OCI-LY3 (cell line): Measurements from ENCODE around the gene ZNF688.

Source experiments
- H2AFZ ChIP-seq: fragments of 200-600, 300-600 bp; shearing (Covaris generic); 2 replicates; pipeline ENCODE4 v1.6.0; 2014; ENCODE audit warnings: antibody characterized with exemption, low read depth, low read length
- H3K27ac ChIP-seq: fragments of 200-600, 300-600 bp; sonication (generic); 2 replicates; pipeline ENCODE4 v1.5.1; 2014; ENCODE audit warnings: mild to moderate bottlenecking, low read length, moderate library complexity, mixed read lengths
- H3K27me3 ChIP-seq: fragments of 200-600, 300-600 bp; sonication (generic); 2 replicates; pipeline ENCODE4 v1.6.1; 2014; ENCODE audit warnings: low read depth, low read length, mixed read lengths
- H3K36me3 ChIP-seq: fragments of 200-600, 300-600 bp; sonication (generic); replicated peaks from 2 replicates; pipeline ENCODE3; 2014; ENCODE audit warnings: low read depth, low read length, mixed read lengths
- H3K4me1 ChIP-seq: fragments of 300-600, 200-600 bp; sonication (generic); 2 replicates; pipeline ENCODE4 v1.6.1; 2014; ENCODE audit warnings: low read length, mixed read lengths
- H3K4me2 ChIP-seq: fragments of 200-600, 300-600 bp; sonication (generic); 2 replicates; pipeline ENCODE4 v1.6.1; 2014; ENCODE audit warnings: low read length, mixed read lengths
- H3K4me3 ChIP-seq: fragments of 300-600, 200-600 bp; sonication (generic); 2 replicates; pipeline ENCODE4 v1.5.1; 2014; ENCODE audit warnings: antibody characterized with exemption, mild to moderate bottlenecking, low read length, moderate library complexity
- H3K79me2 ChIP-seq: fragments of 300-600, 200-600 bp; shearing (Covaris generic); 2 replicates; pipeline ENCODE4 v1.6.1; 2014; ENCODE audit warnings: mild to moderate bottlenecking, low read length, mixed read lengths
- H3K9ac ChIP-seq: fragments of 300-600, 200-600 bp; shearing (Covaris generic); 2 replicates; pipeline ENCODE4 v1.6.0; 2014; ENCODE audit warnings: mild to moderate bottlenecking, low read length, moderate library complexity
- H3K9me3 ChIP-seq: fragments of 200-600, 300-600 bp; shearing (Covaris generic); 2 replicates; pipeline ENCODE4 v1.6.1; 2014; ENCODE audit warnings: low read length, mixed read lengths; ENCODE audit not compliant: insufficient read depth
- H4K20me1 ChIP-seq: fragments of 200-600, 300-600 bp; sonication (generic); 2 replicates; pipeline ENCODE4 v1.6.1; 2016; ENCODE audit warnings: low read length, mixed read lengths; ENCODE audit not compliant: insufficient read depth
- EZH2phosphoT487 ChIP-seq: fragments of 200-600 bp; shearing (Covaris generic); IDR thresholded peaks from 2 replicates; pipeline ENCODE4 v1.6.1; 2018; ENCODE audit warnings: antibody characterized with exemption, mixed run types, low read depth
- TF ChIP-seq, protein P1 (sequence below): fragments of 200-600, 300-600 bp; sonication (generic); IDR thresholded peaks from 2 replicates; pipeline ENCODE4 v1.5.1; 2014; ENCODE audit warnings: antibody characterized with exemption, low read length, low read depth

ZNF688 gene

DNA sequence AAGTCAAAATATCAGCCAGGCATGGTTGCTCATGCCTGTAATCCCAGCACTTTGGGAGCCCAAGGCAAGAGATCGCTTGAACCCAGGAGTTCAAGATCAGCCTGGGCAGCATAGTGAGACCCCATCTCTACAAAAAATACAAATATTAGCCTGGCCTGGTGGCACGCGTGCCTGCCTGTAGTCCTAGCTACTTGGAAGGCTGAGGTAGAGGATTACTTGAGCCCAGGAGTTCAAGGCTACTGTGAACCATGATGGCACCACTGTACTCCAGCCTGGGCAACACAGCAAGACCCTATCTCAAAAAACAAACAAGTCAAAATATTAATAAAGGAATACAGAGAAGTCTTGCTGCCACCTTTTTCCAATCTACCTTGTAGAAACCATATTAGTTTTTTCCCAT, 34.5 kb upstream of the ZNF688 start:
- Histone ChIP-seq H3K27me3 (no peaks in the 10 kb centered on the region), H3K79me2 (peaks cover 13% of the 10 kb centered on the region), H3K36me3 (peaks cover 33% of the 10 kb centered on the region), H3K4me3 (no peak overlapping the region), H4K20me1 (no peaks in the 10 kb centered on the region), H3K4me2 (no peak overlapping the region), H3K27ac (no peak overlapping the region), H3K4me1 (peaks cover 6% of the 10 kb centered on the region), H3K9me3 (no peaks in the 10 kb centered on the region), H3K9ac (no peak overlapping the region), H2AFZ (no peak overlapping the region)
- no peak for TF ChIP-seq EZH2phosphoT487
- TF ChIP-seq, protein P1, sequence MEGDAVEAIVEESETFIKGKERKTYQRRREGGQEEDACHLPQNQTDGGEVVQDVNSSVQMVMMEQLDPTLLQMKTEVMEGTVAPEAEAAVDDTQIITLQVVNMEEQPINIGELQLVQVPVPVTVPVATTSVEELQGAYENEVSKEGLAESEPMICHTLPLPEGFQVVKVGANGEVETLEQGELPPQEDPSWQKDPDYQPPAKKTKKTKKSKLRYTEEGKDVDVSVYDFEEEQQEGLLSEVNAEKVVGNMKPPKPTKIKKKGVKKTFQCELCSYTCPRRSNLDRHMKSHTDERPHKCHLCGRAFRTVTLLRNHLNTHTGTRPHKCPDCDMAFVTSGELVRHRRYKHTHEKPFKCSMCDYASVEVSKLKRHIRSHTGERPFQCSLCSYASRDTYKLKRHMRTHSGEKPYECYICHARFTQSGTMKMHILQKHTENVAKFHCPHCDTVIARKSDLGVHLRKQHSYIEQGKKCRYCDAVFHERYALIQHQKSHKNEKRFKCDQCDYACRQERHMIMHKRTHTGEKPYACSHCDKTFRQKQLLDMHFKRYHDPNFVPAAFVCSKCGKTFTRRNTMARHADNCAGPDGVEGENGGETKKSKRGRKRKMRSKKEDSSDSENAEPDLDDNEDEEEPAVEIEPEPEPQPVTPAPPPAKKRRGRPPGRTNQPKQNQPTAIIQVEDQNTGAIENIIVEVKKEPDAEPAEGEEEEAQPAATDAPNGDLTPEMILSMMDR = no peak

DNA sequence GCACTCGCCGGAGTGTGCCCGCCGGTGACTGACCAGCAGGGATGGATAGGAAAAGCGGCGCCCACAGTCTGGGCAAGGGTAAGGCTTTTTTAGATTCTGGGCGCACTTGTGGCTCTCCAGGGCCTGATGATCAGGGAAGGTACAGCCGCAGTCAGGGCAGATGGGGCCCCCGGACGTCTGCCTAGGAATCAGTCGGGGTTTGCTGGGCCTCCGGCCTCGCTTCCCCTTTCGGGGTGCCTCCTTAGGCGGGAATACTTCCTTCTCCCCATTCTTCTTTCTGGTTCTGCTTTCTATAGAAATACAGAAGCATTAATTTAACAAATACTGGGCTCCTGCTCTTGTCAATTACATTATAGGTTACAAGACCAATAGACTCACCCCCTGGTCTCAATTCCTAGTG, 33.6 kb upstream of the ZNF688 start:
- Histone ChIP-seq H3K79me2 (peaks cover 13% of the 10 kb centered on the region), H3K4me1 (peaks cover 6% of the 10 kb centered on the region), H2AFZ (no peak overlapping the region), H3K4me2 (no peak overlapping the region), H3K4me3 (no peak overlapping the region), H4K20me1 (no peaks in the 10 kb centered on the region), H3K27ac (no peak overlapping the region), H3K9ac (no peak overlapping the region), H3K27me3 (no peaks in the 10 kb centered on the region), H3K36me3 (peaks cover 33% of the 10 kb centered on the region), H3K9me3 (no peaks in the 10 kb centered on the region)
- TF ChIP-seq EZH2phosphoT487 = no peak
- TF ChIP-seq, protein P1 = no peak

DNA sequence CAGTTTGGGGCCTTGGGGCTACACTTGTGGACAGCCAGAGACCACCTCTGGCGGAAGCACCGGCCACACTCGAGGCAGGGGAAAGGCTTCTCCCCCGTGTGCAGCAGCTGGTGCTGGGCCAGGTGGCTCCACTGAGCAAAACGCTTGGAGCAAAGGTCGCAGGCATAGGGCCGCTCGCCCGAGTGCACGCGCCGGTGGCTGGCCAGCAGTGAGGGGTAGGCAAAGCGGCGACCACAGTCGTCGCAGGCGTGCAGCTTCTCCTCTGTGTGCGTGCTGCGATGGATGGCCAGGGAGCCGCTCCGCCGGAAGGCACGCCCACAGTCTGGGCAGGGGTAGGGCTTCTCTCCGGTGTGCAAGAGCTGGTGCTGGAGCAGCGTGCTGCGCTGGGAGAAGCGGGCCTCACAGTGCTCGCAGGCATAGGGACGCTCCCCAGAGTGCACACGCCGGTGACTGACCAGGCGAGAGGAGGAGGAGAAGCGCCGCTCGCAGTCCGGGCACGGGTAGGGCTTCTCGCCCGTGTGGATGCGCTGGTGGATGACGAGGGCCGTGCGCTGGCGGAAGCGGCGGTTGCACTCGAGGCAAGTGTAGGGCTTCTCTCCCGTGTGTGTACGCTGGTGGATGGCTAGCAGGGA, 32.9 kb upstream of the ZNF688 start:
- no peaks in the 10 kb centered on the region for H3K9me3 ChIP-seq
- no peak for TF ChIP-seq EZH2phosphoT487
- TF ChIP-seq, protein P1 = no peak
- H3K4me2 ChIP-seq = no peak overlapping the region
- H3K27ac ChIP-seq = no peak overlapping the region
- peaks cover 33% of the 10 kb centered on the region for H3K36me3 ChIP-seq
- H3K27me3 ChIP-seq = no peaks in the 10 kb centered on the region
- no peak overlapping the region for H3K4me3 ChIP-seq
- H4K20me1 ChIP-seq = no peaks in the 10 kb centered on the region
- H2AFZ ChIP-seq = no peak overlapping the region
- H3K4me1 ChIP-seq = peaks cover 6% of the 10 kb centered on the region
- no peak overlapping the region for H3K9ac ChIP-seq
- peaks cover 7% of the 10 kb centered on the region for H3K79me2 ChIP-seq

DNA sequence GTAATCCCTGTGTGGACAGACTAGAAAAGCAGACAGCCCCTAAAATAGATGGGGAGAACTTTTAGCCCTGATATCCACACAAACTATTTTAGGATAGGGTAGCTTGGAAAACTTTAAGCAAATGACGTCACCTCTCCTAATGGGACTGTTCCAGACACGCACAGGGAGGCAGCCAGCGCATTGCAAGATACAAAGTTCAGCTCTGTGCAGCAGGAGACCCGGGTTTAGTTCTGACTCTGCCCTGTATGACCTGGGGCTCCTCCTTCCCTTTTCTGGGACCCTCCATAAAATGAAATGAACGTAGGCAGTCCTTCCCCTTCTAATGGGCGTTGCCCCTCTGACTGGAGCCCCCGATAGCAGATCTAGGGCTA, 32.4 kb upstream of the ZNF688 start:
- Histone ChIP-seq H2AFZ (no peak overlapping the region), H3K79me2 (0 out of 2 replicates have a peak, but pooled peaks cover 2% of the 10 kb centered on the region), H3K9ac (no peak overlapping the region), H3K4me3 (no peak overlapping the region), H3K4me1 (peaks cover 2% of the 10 kb centered on the region), H3K27ac (no peak overlapping the region), H4K20me1 (no peaks in the 10 kb centered on the region), H3K27me3 (no peaks in the 10 kb centered on the region), H3K36me3 (peaks cover 33% of the 10 kb centered on the region), H3K4me2 (no peak overlapping the region), H3K9me3 (no peaks in the 10 kb centered on the region)
- TF ChIP-seq EZH2phosphoT487 = no peak
- TF ChIP-seq, protein P1 = no peak
